ENCODE results near the gene IFNA4. TPM values are rescaled to one million over a fixed set of nuclear protein-coding genes. Genes with fewer than 3 reads are reported as not detected.
A peak's percentile ranks its signal among the peaks of the same experiment; 100 is the strongest.
"Not testable (repeated sequence)": the region's sequence is repeated elsewhere in the genome, so short reads cannot be mapped to it uniquely, and the experiment has no call there.

IFNA4 gene
- not detected for total RNA-seq (2021; ENCODE audit: unreplicated experiment)
- polyA plus RNA-seq (2012), result not detected in 2 replicates
- not detected for Bru-seq, nascent RNA
- not detected for BruChase-seq, experiment 1, labeled RNA remaining after a 6-hour chase
- not detected for BruChase-seq, experiment 2, labeled RNA remaining after a 2-hour chase
- long read RNA-seq, result 0 reads

- RAD21 ChIA-PET (ENCODE audit: low non-redundant PET in 1 of 2, low total read pairs in 2 of 2, uncharacterized antibody in 2 of 2, unreplicated experiment in 2 of 2); H3K79me2 ChIP-seq (ENCODE audit: insufficient read depth, low read length); DNase-seq (ENCODE audit: low read depth, low spot score); H3K36me3 ChIP-seq (ENCODE audit: control insufficient read depth in 1 of 2, insufficient read depth in 2 of 2, low read length in 2 of 2); H3K9ac ChIP-seq (ENCODE audit: low read length); H3K9me3 ChIP-seq (ENCODE audit: control insufficient read depth in 1 of 2, insufficient read depth in 1 of 2, low read depth in 1 of 2, low read length in 2 of 2); BruUV-seq (replicated peaks); H3K4me3 ChIP-seq (replicated peaks in 1 of 2; ENCODE audit: low read depth in 1 of 2, low read length in 2 of 2); CTCF ChIA-PET; H2AFZ ChIP-seq (ENCODE audit: low read depth, low read length, poor library complexity, severe bottlenecking); intact Hi-C loops (cut with micrococcal nuclease); H3K27me3 ChIP-seq (ENCODE audit: insufficient read depth, low read length); POLR2A ChIA-PET; H3K4me2 ChIP-seq (ENCODE audit: low read length); H3K9me2 ChIP-seq (ENCODE audit: insufficient read depth); H3K27ac ChIP-seq (ENCODE audit: low read depth, low read length); H4K20me1 ChIP-seq (ENCODE audit: insufficient read depth); H3K4me1 ChIP-seq (ENCODE audit: control insufficient read depth in 1 of 2, insufficient read depth in 2 of 2, low read length in 2 of 2); ATAC-seq: not testable (repeated sequence)
Measured at GRCh38 chr9:21187487-21187886, at the start of gene IFNA4. IFNA4 (minus strand) TSS chr9:21187587; CDS start chr9:21187531, 56 bp downstream.

GRCh38 chr9:21236360-21236714 is 49.0 kb upstream of the IFNA4 start:
- intact Hi-C loops (cut with micrococcal nuclease), result loop anchor here (10.0 kb wide), 1 partner anchor 558 kb away; no protein-coding TSS in a partner anchor
- not testable (repeated sequence) for ATAC-seq; H3K4me3 ChIP-seq (replicated peaks in 1 of 2; ENCODE audit: low read depth in 1 of 2, low read length in 2 of 2); H3K4me1 ChIP-seq (ENCODE audit: control insufficient read depth in 1 of 2, insufficient read depth in 2 of 2, low read length in 2 of 2); H3K36me3 ChIP-seq (ENCODE audit: control insufficient read depth in 1 of 2, insufficient read depth in 2 of 2, low read length in 2 of 2); H3K9me3 ChIP-seq (ENCODE audit: control insufficient read depth in 1 of 2, insufficient read depth in 1 of 2, low read depth in 1 of 2, low read length in 2 of 2); BruUV-seq (replicated peaks); H4K20me1 ChIP-seq (ENCODE audit: insufficient read depth); H3K27me3 ChIP-seq (ENCODE audit: insufficient read depth, low read length); H3K79me2 ChIP-seq (ENCODE audit: insufficient read depth, low read length); H3K9ac ChIP-seq (ENCODE audit: low read length); H3K9me2 ChIP-seq (ENCODE audit: insufficient read depth); H3K27ac ChIP-seq (ENCODE audit: low read depth, low read length); DNase-seq (ENCODE audit: low read depth, low spot score)
- ChIA-PET POLR2A (interaction anchor here (0.7 kb wide), 1 partner anchor 284 kb away, joined by 3 read pairs; no protein-coding TSS in a partner anchor), RAD21 (ENCODE audit: low non-redundant PET in 1 of 2, low total read pairs in 2 of 2, uncharacterized antibody in 2 of 2, unreplicated experiment in 2 of 2) (interaction anchor here in 1 of 2 experiments (1.0 kb wide), 1 partner anchor 90 kb away, joined by 3 read pairs; no protein-coding TSS in a partner anchor), CTCF (interaction anchor here (0.6 to 2.6 kb wide), 31 partner anchors 11 to 1003 kb away, joined by 3 to 22 read pairs (median 5); partner anchors contain the start of gene CDKN2B)
- Histone ChIP-seq H2AFZ (ENCODE audit: low read depth, low read length, poor library complexity, severe bottlenecking) (peak overlapping the region; percentile 59), H3K4me2 (ENCODE audit: low read length) (peak overlapping the region; percentile 44)
